ENCODE measurements around the gene KRT79. TPM values are rescaled to one million over a fixed set of nuclear protein-coding genes. Genes with fewer than 3 reads are reported as not detected.

The KRT79 gene
- total and polyA plus RNA-seq, 4 donors = 0.02 to 1.5 (median 0.12) TPM; not detected in 1

- 75 to 86% methylated on average over 8 of the region's 8 CpGs for WGBS, 2 donors
- DNase-seq = no peak
These were observed 59.4 kb downstream of the KRT79 start for GRCh38 chr12:52774629-52775250.

GRCh38 chr12:52772772-52773171, 61.3 kb downstream of the KRT79 start:
- H3K4me3 ChIP-seq = no peak overlapping the region
- no peak for TF ChIP-seq CTCF (IDR thresholded peaks at IDR 0.05; ENCODE audit: control extremely low read depth, extremely low read depth)
- no peaks in the 10 kb centered on the region for H3K36me3 ChIP-seq (ENCODE audit: control insufficient read depth in 4 of 4, insufficient read depth in 4 of 4, low read length in 4 of 4)
- DNase-seq (no peak), ATAC-seq (ENCODE audit: insufficient read depth, low FRiP score) (no peak)
- peaks cover 0 to 12% (median 0%) of the 10 kb centered on the region in 3 donors for H3K27me3 ChIP-seq (ENCODE audit: control insufficient read depth in 3 of 3, insufficient read depth in 3 of 3, low read length in 2 of 3)
- peaks cover 0 to 3% (median 0%) of the 10 kb centered on the region in 4 donors for H3K9me3 ChIP-seq (ENCODE audit: control insufficient read depth in 4 of 4, insufficient read depth in 3 of 4, low read length in 3 of 4)
- no peaks in the 10 kb centered on the region for H3K4me1 ChIP-seq (ENCODE audit: control insufficient read depth in 5 of 5, insufficient read depth in 5 of 5, low read length in 5 of 5)
- H3K27ac ChIP-seq (ENCODE audit: low read depth in 1 of 2, low read length in 1 of 2) = no peak overlapping the region
- no peak overlapping the region for H3K9ac ChIP-seq (ENCODE audit: insufficient read depth in 1 of 2, low read length in 2 of 2)
- WGBS, 2 donors = 66 to 78% methylated on average over 3 of the region's 3 CpGs

More at GRCh38 chr12:52774629-52775250, 59.4 kb downstream of the KRT79 start:
- Histone ChIP-seq H3K27ac (ENCODE audit: low read depth in 1 of 2, low read length in 1 of 2) (no peak overlapping the region), H3K9me3 (ENCODE audit: control insufficient read depth in 4 of 4, insufficient read depth in 3 of 4, low read length in 3 of 4) (peaks cover 0 to 1% (median 0%) of the 10 kb centered on the region in 4 donors), H3K36me3 (ENCODE audit: control insufficient read depth in 4 of 4, insufficient read depth in 4 of 4, low read length in 4 of 4) (no peaks in the 10 kb centered on the region), H3K9ac (ENCODE audit: insufficient read depth in 1 of 2, low read length in 2 of 2) (no peak overlapping the region), H3K4me1 (ENCODE audit: control insufficient read depth in 5 of 5, insufficient read depth in 5 of 5, low read length in 5 of 5) (no peaks in the 10 kb centered on the region), H3K27me3 (ENCODE audit: control insufficient read depth in 3 of 3, insufficient read depth in 3 of 3, low read length in 2 of 3) (peaks cover 0 to 28% (median 0%) of the 10 kb centered on the region in 3 donors), H3K4me3 (no peak overlapping the region)
- TF ChIP-seq CTCF (IDR thresholded peaks at IDR 0.05; ENCODE audit: control extremely low read depth, extremely low read depth) = no peak
- ATAC-seq (ENCODE audit: insufficient read depth, low FRiP score) = no peak

- no peaks in the 10 kb centered on the region for H3K36me3 ChIP-seq (ENCODE audit: control insufficient read depth in 4 of 4, insufficient read depth in 4 of 4, low read length in 4 of 4)
- TF ChIP-seq CTCF (IDR thresholded peaks at IDR 0.05; ENCODE audit: control extremely low read depth, extremely low read depth) = no peak
- no peaks in the 10 kb centered on the region for H3K4me1 ChIP-seq (ENCODE audit: control insufficient read depth in 5 of 5, insufficient read depth in 5 of 5, low read length in 5 of 5)
- no peak overlapping the region for H3K9ac ChIP-seq (ENCODE audit: insufficient read depth in 1 of 2, low read length in 2 of 2)
- ATAC-seq (ENCODE audit: insufficient read depth, low FRiP score) (no peak), DNase-seq (no peak)
- H3K9me3 ChIP-seq (ENCODE audit: control insufficient read depth in 4 of 4, insufficient read depth in 3 of 4, low read length in 3 of 4) = peaks cover 0 to 3% (median 0%) of the 10 kb centered on the region in 4 donors
- no peak overlapping the region for H3K27ac ChIP-seq (ENCODE audit: low read depth in 1 of 2, low read length in 1 of 2)
- 90 to 95% methylated on average over 4 of the region's 4 CpGs for WGBS, 2 donors
- H3K4me3 ChIP-seq = no peak overlapping the region
- H3K27me3 ChIP-seq (ENCODE audit: control insufficient read depth in 3 of 3, insufficient read depth in 3 of 3, low read length in 2 of 3) = peaks cover 0 to 12% (median 0%) of the 10 kb centered on the region in 3 donors
These were observed 61.9 kb downstream of the KRT79 start for GRCh38 chr12:52772188-52772587.

All from lung (tissue), 12 donors.